Transverse colon (tissue), 4 donors: ENCODE results near the gene GRAMD2B. TPM values are rescaled to one million over a fixed set of nuclear protein-coding genes. Genes with fewer than 3 reads are reported as not detected.

Experiments
- DNase-seq: peaks from one replicate; pipeline ENCODE4 v3.0.0-alpha.2; 2019
- H3K27ac ChIP-seq, 4 donors: fragments of 200-600 bp; sonication (generic); 2 replicates each; pipeline ENCODE4 v1.5.1; 2016 to 2018; ENCODE audit warnings: inconsistent platforms in 4 of 4
- H3K27me3 ChIP-seq: fragments of 200-600 bp; sonication (generic); 2 replicates; pipeline ENCODE4 v1.5.1; 2017; ENCODE audit warnings: inconsistent platforms
- H3K36me3 ChIP-seq, 4 donors: fragments of 200-600 bp; sonication (generic); 2 replicates each; pipeline ENCODE4 v1.5.1; 2017 to 2019; ENCODE audit warnings: inconsistent platforms in 4 of 4
- H3K4me1 ChIP-seq, 4 donors: fragments of 200-600 bp; sonication (generic); 2 replicates each; pipeline ENCODE4 v1.5.1; 2017 to 2020; ENCODE audit warnings: inconsistent platforms in 4 of 4
- H3K4me3 ChIP-seq, 4 donors: fragments of 200-600 bp; sonication (generic); 1 replicate in 1 of 4; 2 replicates in 3 of 4; pipeline versions ENCODE4 v1.5.1 to v1.6.1; 2017 to 2019; ENCODE audit warnings: inconsistent platforms in 4 of 4
- H3K9me3 ChIP-seq, 2 donors: fragments of 200-600 bp; sonication (generic); 2 replicates each; pipeline ENCODE4 v1.5.1; 2017 to 2019; ENCODE audit warnings: inconsistent platforms in 2 of 2
- EP300 ChIP-seq: sonication (generic); formaldehyde crosslinking; IDR thresholded peaks from one replicate; pipeline ENCODE4 v1.6.1; 2017; ENCODE audit warnings: antibody characterized with exemption, low read depth
- POLR2A ChIP-seq: fragments of 450-650 bp; IDR thresholded peaks from one replicate; pipeline ENCODE4 v1.6.1; 2016; ENCODE audit warnings: antibody characterized with exemption, mild to moderate bottlenecking, moderate library complexity
- POLR2AphosphoS5 ChIP-seq, 3 donors: sonication (generic); formaldehyde crosslinking; IDR thresholded peaks; one replicate each; pipeline ENCODE4 v1.6.1; 2016; ENCODE audit warnings: antibody characterized with exemption in 3 of 3
- WGBS, 2 donors: methylation state at CpG; one replicate each; pipeline ENCODE4 v1.1.5; 2018; ENCODE audit warnings: low coverage in 1 of 2; 5-methylcytosine and 5-hydroxymethylcytosine counted together
- in situ Hi-C, 4 donors: fragments of 200-750 bp; cut with MboI; loops; one replicate each; pipeline versions ENCODE4 v1.15.0 to v1.15.1; 2017; ENCODE audit warnings: low sequenced_read_pairs in 3 of 4, low pct_ligation_motif_present in 1 of 4, low pct_unique_long_range_greater_than_20kb in 1 of 4
- intact Hi-C: fragments of 100-400 bp; cut with DNase I; formaldehyde crosslinking; loops from one replicate; pipeline ENCODE4 v1.15.1; 2023; ENCODE audit warnings: low total_unique reads
- total RNA-seq, 4 donors: library from RNA; depleted of rRNA; stranded (reverse); fragments of >200 nt; gene quantifications; one replicate each; pipeline ENCODE4 v1.1.0, GENCODE V29; 2016
- TF ChIP-seq, protein P1 (sequence below), 5 experiments: fragments of 200-600 bp in 3 of 5; fragments of 450-650 bp in 2 of 5; sonication (generic) in 3 of 5; IDR thresholded peaks; 1 replicate in 2 of 5; 2 replicates in 3 of 5; pipeline ENCODE4 v1.5.1; 2016 to 2017; ENCODE audit warnings: antibody characterized with exemption in 5 of 5, inconsistent platforms in 3 of 5, mild to moderate bottlenecking in 2 of 5, moderate library complexity in 1 of 5

Gene GRAMD2B
- total RNA-seq, 4 donors from 2014 or later, result 93.9 to 191 (median 161) TPM

DNA sequence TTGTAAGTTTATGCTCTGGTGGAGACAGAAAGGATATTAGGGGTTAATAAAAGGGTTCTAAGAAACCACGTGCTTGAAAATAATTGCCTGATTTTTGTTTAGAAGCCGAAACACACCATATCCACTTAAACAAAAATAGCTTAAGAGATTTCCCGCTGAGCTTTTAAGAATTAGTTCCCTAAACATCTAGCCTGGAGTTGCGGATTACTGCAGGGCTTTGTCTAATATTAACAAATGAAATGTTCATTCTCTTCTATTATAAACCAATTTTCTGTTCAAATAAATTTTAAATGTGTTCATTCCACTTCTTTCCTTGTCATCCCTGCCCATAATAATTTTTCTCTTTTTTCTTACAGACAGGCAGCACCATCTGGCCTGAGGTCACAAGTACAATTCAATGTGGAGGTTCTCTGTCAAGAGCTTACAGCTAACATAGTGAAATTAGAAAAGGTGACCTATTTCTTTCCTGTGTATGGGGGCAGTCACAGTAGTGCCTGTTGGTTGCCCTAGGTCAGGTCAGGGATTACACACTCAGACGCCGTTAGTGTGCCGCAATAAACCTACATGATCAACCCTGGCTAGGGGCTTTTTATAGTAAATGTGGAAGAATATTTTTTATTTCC, 65.3 kb downstream of the GRAMD2B start:
- Histone ChIP-seq H3K9me3 (no peaks in the 10 kb centered on the region), H3K4me3 (no peak overlapping the region), H3K27me3 (no peaks in the 10 kb centered on the region), H3K4me1 (peaks cover 0 to 6% (median 0%) of the 10 kb centered on the region in 4 donors), H3K27ac (peak overlapping the region; percentile 28 to 39 (median 32)), H3K36me3 (peaks cover 0 to 76% (median 22%) of the 10 kb centered on the region in 4 donors)
- 71 to 77% methylated on average over 7 of the region's 7 CpGs for WGBS, 2 donors
- in situ Hi-C loops (no loop called here), intact Hi-C loops (no loop called here)
- DNase-seq, result no peak
- TF ChIP-seq POLR2A (no peak), EP300 (no peak), POLR2AphosphoS5 (IDR thresholded peaks at IDR 0.05) (no peak)
- TF ChIP-seq, protein P1, sequence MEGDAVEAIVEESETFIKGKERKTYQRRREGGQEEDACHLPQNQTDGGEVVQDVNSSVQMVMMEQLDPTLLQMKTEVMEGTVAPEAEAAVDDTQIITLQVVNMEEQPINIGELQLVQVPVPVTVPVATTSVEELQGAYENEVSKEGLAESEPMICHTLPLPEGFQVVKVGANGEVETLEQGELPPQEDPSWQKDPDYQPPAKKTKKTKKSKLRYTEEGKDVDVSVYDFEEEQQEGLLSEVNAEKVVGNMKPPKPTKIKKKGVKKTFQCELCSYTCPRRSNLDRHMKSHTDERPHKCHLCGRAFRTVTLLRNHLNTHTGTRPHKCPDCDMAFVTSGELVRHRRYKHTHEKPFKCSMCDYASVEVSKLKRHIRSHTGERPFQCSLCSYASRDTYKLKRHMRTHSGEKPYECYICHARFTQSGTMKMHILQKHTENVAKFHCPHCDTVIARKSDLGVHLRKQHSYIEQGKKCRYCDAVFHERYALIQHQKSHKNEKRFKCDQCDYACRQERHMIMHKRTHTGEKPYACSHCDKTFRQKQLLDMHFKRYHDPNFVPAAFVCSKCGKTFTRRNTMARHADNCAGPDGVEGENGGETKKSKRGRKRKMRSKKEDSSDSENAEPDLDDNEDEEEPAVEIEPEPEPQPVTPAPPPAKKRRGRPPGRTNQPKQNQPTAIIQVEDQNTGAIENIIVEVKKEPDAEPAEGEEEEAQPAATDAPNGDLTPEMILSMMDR (IDR thresholded peaks at IDR 0.05), result no peak

DNA sequence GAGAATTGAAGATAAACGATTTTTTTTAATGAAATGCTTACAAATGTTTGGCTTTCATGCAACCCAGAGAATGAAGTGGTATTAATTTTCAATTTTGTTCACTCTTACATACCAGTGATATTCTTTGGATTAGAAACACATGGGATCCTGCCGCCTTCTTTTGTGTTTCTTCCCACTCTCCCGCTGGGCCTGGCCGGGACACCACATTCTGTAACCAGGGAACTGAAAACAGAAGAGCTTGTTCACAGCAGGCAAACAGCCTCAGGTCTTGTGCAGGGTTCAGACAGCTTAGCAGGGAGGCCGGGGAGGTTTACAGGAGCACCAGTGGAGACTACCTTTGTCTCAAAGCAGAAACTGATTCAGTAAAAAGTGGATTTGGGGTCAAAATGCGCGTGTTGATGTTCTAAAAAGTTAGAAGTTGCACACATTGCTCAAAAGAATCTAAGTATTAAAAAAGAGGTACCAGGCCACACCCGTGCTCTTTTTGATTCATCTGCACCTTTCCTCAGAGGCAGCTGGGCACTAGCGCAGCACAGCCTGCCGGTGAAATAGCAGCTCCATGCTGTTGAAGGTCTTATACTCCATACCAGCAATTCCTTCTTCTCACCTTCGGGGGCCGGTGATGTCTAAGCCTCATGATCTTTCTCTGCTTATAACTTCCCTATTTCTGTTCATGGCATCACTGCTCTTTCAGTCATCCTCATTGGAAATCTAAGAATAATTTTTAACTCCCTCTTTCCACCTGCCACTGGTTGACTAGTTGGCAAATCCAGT, 67.1 kb downstream of the GRAMD2B start:
- peak overlapping the region in 3 of 4 donors; percentile 9 to 42 (median 21) for H3K27ac ChIP-seq
- in situ Hi-C loops, result no loop called here
- H3K4me3 ChIP-seq, result no peak overlapping the region
- intact Hi-C loops, result no loop called here
- 84 to 86% methylated on average over 7 to 12 of the region's 12 CpGs for WGBS, 2 donors
- no peaks in the 10 kb centered on the region for H3K9me3 ChIP-seq
- DNase-seq, result no peak
- H3K36me3 ChIP-seq, result peaks cover 0 to 62% (median 16%) of the 10 kb centered on the region in 4 donors
- H3K4me1 ChIP-seq, result peaks cover 0 to 6% (median 0%) of the 10 kb centered on the region in 4 donors
- no peak for TF ChIP-seq POLR2AphosphoS5 (IDR thresholded peaks at IDR 0.05)
- TF ChIP-seq POLR2A, result no peak
- TF ChIP-seq, protein P1 (IDR thresholded peaks at IDR 0.05), result no peak
- no peak for TF ChIP-seq EP300
- no peaks in the 10 kb centered on the region for H3K27me3 ChIP-seq

DNA sequence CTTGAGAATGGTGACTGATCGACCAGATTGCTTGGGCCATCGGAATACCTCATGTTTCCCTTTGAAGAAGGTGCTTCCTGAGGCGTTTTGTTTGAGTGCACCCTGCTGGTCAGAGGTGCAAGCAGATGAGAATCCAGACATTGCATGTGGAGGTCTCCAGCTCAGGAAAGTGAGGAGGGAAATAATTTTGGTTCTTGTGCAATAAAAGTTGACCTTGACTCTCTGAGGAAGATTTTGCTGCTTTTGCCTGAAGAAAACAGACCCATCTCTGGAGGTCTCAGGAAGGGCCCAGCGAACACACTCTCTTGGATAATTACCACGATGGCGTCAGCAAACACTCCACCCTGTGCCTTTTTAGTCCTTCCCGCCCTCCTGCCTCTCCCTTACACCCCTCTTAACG, 69.7 kb downstream of the GRAMD2B start:
- TF ChIP-seq, protein P1 (IDR thresholded peaks at IDR 0.05), result peak in 4 of 5 experiments; percentile 20 to 36 (median 24)
- TF ChIP-seq POLR2AphosphoS5 (IDR thresholded peaks at IDR 0.05), result no peak
- in situ Hi-C loops, result no loop called here

DNA sequence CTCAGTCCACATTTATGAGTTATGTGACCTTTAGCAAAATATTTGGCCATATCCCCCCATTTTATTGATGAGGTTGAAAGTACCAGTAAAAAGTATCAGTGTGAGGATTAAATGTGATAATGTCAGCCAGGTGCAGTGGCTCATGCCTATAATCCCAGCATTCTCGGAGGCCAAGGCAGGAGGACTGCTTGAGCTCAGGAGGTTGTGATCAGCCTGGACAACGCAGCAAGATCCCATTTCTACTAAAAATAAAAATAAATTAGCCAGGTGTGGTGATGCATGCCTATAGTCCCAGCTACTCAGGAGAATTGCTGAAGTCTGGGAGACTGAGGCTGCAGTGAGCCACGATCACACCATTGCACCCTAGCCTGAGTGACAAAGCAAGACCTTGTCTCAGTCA, 71.2 kb downstream of the GRAMD2B start:
- no peak for DNase-seq
- H3K27me3 ChIP-seq, result no peaks in the 10 kb centered on the region
- H3K9me3 ChIP-seq, result no peaks in the 10 kb centered on the region
- 94 to 100% methylated on average over 1 to 3 of the region's 3 CpGs for WGBS, 2 donors
- peaks cover 0 to 26% (median 0%) of the 10 kb centered on the region in 4 donors for H3K36me3 ChIP-seq
- H3K4me3 ChIP-seq, result no peak overlapping the region
- in situ Hi-C loops (no loop called here), intact Hi-C loops (no loop called here)
- TF ChIP-seq, protein P1 (IDR thresholded peaks at IDR 0.05), result no peak
- TF ChIP-seq POLR2A (no peak), EP300 (no peak)
- no peak overlapping the region for H3K27ac ChIP-seq
- H3K4me1 ChIP-seq, result no peaks in the 10 kb centered on the region

More for the DNA sequence above, 69.7 kb downstream of the GRAMD2B start:
- no peak overlapping the region for H3K27ac ChIP-seq
- peaks cover 0 to 41% (median 5%) of the 10 kb centered on the region in 4 donors for H3K36me3 ChIP-seq
- intact Hi-C loops, result no loop called here
- H3K4me3 ChIP-seq, result no peak overlapping the region
- H3K27me3 ChIP-seq, result no peaks in the 10 kb centered on the region
- H3K9me3 ChIP-seq, result no peaks in the 10 kb centered on the region
- 73 to 82% methylated on average over 5 to 8 of the region's 8 CpGs for WGBS, 2 donors
- DNase-seq, result no peak
- H3K4me1 ChIP-seq, result peaks cover 0 to 5% (median 0%) of the 10 kb centered on the region in 4 donors
